ENCODE results near the gene FAM78B. TPM values are rescaled to one million over a fixed set of nuclear protein-coding genes. Genes with fewer than 3 reads are reported as not detected.

Gene FAM78B
- total RNA-seq, 1 experiment from 2014 or later = 0.11 TPM

DNA sequence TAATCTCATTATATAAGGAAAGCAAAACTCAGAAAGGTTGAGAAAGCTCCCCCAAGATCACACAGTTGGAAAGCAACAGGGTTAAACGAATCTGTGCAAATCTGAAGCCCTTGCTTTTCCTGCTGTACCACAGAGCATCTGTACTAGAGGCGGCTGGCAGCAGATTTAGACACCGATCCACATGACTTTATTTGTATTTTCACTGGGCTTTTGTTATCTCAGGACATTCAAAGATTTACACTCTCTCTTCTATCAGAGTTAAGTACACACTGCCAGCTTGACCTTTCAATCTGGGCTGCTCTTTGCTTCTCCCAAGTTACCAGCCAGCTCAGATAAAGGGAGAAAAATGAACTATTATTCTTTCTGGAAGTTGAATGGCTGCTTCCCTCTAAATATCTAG, 146.6 kb downstream of the FAM78B start:
- Histone ChIP-seq H3K27ac (no peak overlapping the region), H3K36me3 (no peaks in the 10 kb centered on the region), H3K9me3 (replicated peaks) (no peaks in the 10 kb centered on the region), H3K4me3 (no peak overlapping the region), H3K27me3 (replicated peaks) (no peaks in the 10 kb centered on the region), H3K4me1 (replicated peaks) (no peaks in the 10 kb centered on the region)
- DNase-seq (ENCODE audit: low read depth in 1 of 2, low spot score in 2 of 2) = no peak
